ENCODE data around the gene GPI.
"Not testable (repeated sequence)": the region's sequence is repeated elsewhere in the genome, so short reads cannot be mapped to it uniquely, and the experiment has no call there.

Gene GPI

GRCh38 chr19:34368338-34368737 lies 3.3 kb downstream of the GPI start:
- no peak for DNase-seq

DNA sequence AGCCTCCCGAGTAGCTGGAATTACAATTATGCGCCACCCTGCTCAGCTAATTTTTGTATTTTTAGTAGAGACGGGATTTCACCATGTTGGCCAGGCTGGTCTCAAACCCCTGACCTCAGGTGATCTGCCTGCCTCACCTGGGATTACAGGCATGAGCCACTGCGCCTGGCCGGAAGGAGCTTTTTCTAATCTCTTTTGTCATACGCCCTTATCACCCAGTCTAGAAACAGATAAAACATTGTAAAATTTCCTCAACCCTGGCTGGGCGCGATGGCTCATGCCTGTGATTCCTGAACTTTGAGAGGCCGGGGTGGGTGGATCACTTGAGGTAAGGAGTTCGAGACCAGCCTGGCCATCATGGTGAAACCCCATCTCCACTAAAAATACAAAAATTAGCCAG lies 4.2 kb downstream of the GPI start:
- DNase-seq = not testable (repeated sequence)

DNA sequence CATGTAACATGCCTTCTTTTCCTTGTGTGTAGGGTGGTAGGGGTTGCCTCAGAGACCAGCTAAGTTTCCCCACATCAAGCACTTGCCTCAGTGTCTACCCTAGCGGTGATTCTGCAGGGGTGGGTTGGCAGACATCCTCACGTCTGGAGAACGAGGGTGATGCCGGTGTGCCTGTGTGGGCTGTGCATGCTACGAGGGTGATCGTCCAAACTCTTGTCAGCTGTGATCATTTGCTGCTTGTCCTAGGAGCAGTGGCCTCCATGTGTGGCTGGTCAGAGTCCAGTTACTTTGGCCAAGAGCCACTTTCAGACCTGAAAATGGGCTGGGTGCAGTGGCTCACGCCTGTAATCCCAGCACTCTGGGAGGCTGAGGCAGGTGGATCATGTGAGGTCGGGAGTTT lies 5.1 kb downstream of the GPI start:
- no peak for DNase-seq

DNA sequence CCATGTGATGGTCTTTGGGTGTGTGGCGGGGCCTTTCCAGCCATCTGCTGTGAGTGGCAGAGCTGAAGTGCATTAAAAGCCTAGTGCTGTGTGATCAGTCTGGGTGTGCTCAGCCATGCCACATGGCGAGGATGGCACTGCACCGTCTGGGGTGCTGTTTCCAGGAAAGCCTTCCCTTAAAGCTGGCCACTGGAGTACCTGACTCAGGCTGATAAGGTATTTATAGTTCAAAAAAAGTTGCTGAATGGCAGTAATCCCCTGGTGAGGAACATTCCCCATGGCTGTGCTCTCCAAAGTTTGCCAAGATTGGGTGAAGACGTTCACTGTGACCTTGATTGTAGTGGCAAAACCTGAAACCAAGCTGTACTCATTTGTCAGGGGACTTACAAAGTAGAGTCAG lies 6.0 kb downstream of the GPI start:
- DNase-seq = no peak

DNA sequence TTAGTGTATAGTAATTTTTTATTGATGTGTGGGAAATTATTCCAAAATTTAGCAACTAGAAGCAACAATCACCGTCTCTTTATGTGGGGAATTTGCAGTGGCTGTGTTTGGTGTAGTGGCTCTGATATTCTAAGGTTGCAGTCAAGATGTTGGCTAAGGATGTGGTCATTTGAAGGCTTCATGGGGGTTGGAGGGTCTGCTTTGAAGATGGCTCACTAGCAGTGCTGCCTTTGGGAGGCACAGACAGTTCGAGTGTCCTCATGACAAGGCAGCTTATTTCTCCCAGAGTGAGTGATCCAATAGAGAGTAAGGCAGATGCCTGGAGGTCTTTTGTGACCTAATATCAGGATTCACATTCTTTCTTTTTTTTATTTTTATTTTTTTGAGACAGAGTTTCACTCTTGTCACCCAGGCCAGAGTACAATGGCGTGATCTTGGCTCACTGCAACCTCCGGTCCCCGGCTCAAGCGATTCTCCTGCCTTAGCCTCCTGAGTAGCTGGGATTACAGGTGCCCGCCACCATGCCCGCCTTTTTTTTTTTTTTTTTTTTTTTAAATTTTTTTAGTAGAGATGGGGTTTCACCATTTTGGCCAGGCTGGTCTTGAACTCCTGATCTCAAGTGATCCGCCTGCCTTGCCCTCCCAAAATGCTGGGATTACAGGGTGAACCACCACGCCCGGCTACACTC lies 8.7 kb downstream of the GPI start:
- DNase-seq = no peak

GRCh38 chr19:34375598-34375997 lies 10.6 kb downstream of the GPI start:
- DNase-seq = no peak

- DNase-seq = no peak
Observed at GRCh38 chr19:34380639-34381241, 15.7 kb downstream of the GPI start.

GRCh38 chr19:34381399-34382251 lies 16.6 kb downstream of the GPI start:
- DNase-seq = no peak

DNA sequence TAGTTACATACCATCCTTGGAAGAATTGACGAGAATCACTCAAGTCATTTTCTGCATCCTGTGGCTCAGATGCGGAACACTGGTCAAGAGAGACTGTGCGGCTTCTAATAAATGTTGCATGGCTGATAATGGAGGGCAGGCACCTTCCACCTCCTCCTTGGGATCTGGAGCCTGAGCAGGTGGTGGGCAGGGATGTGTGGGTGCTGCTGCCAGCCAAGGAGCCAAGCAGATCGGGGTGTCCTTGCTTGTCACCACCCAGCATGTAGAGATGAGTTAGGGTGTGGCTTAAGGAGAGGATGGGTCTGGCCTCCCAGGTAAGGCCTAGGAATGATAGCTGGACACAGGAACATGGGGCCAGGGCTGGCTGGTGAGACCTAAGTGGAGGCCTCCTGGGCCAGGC lies 17.5 kb downstream of the GPI start:
- DNase-seq = no peak

DNA sequence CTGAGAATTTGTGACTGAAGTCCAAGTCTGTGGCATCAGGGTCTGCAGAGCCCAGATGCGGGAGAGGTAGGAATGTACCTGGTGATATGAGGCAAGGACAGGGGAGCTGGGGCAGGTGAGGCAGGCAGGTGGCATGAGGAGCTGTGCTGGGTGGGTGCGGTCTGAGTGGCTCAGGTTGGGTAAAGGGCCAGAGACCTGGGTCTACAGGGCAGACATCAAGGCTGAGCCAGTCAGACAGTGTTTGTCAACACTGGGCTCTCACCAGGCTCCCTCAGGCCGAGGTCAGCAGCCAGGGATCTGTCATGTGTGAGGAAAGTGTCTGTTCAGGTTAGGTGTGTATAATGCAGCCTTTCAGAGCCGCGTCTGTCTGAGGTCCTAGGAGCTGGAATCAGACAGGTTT lies 18.6 kb downstream of the GPI start:
- DNase-seq = no peak

DNA sequence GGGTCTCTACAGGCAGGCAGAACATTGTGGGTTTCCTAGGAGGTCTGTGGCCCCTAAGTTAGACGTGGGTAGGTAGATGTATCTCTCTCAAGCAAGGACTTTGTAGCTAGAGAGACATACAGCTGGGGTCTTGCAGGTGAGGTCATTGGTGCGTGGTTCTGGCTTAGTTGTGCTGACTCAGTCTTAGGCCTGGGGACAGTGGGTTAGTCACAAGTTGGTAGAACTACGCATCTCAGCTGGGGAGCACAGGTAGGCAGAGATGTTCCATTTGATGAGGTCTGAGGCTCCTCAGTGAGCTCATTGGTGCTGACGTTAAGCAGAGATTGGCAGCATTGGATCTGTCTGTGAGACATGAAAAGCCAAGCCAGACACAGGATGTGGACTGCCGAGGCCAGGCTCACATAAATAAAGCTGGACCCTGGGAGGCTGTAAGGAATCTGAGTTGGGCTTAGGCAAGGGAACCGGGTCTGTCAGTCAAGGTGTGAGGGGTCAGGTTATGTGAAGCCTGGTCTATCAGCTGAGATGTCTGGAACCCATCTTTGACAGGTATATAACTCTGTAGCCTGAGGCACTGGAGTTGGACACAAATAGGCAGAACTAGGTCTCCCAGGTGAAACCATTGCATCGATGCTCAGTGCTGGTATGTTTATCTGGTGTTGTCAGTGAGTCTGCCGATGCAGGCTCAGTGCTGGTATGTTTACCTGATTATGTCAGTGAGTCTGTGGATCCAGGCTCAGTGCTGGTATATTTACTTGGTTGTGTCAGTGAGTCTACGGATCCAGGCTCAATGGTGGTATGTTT lies 21.8 kb downstream of the GPI start:
- DNase-seq = no peak

DNA sequence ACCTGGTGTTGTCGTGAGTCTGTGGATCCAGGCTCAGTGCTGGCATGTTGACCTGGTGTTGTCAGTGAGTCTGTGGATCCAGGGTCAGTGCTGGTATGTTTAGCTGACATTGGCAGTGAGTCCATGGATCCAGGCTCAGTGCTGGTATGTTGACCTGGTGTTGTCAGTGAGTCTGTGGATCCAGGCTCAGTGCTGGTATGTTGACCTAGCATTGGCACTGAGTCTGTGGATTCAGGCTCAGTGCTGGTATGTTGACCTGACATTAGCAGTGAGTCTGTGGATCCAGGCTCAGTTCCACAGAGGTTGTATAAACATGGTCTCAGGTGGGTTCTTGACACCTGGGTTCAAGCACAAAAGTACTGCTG lies 22.4 kb downstream of the GPI start:
- no peak for DNase-seq

DNA sequence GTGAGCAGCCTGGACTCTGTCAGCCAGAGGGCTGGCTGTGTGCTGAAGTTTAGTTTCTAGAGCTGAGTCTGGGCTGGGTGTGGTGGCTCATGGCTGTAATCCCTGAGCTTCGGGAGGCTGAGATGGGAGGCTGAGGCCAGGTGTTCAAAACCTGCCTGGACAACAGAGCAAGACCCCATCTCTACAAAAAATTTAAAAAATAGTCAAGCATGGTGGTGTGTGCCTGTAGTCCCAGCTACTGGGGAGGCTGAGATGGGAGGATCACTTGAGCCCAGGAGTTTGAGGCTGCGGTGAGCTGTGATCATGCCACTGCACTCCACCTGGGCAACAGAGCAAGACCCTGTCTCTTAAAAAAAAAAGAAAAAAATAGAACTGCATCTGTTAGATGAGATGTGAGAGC lies 23.7 kb downstream of the GPI start:
- DNase-seq = not testable (repeated sequence)

- DNase-seq = no peak
Observed at GRCh38 chr19:34391813-34392212, 26.8 kb downstream of the GPI start.

DNA sequence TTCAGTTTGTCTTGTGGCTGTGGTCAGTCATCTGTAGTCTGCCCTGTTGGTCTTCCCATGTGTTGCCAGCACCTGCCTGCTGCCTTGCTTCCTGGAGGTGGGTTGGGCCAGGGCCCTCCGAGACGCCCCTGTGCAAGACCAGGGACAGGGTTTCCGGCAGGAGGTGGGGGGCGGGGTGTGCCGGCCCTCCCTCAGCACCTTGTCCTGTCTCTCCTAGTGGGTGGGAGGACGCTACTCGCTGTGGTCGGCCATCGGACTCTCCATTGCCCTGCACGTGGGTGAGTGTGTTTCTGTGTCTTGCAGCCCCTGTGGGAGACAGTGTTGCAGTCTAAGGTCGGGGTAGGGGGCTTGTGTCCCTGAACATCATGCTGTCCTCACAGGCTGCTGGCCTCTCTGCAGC lies 28.0 kb downstream of the GPI start:
- DNase-seq = no peak

DNA sequence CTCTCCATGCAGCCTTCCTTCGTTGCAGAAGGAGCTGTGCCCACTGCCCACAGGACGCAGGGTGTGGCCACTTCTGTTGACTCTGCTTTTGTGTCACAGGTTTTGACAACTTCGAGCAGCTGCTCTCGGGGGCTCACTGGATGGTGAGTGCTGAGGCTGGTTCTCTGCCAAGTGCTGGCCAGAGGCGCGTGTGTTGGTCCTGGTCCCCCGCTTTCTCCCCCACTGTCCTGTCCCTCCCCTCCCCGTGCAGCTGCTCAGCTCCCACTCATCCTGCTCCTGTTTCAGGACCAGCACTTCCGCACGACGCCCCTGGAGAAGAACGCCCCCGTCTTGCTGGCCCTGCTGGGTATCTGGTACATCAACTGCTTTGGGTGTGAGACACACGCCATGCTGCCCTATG lies 28.6 kb downstream of the GPI start:
- no peak for DNase-seq

DNA sequence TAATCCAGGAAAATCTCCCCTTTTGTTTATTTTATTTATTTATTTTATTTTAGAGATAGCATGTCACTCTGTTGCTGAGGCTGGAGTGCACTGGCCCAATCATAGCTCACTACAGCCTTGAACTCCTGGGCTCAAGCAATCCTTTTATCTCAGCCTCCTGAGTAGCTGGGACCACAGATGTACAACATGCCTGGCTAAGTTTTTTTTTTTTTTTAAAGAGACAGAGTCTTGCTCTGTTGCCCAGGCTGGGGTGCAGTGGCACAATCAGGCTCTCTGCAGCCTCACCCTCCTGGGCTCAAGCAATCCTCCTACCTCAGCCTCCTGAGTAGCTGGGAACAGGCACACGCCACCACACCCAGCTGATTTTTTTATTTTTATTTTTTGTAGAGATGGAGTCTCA lies 32.9 kb downstream of the GPI start:
- no peak for DNase-seq

- DNase-seq = no peak
Observed at GRCh38 chr19:34399886-34400285, 34.9 kb downstream of the GPI start.

DNA sequence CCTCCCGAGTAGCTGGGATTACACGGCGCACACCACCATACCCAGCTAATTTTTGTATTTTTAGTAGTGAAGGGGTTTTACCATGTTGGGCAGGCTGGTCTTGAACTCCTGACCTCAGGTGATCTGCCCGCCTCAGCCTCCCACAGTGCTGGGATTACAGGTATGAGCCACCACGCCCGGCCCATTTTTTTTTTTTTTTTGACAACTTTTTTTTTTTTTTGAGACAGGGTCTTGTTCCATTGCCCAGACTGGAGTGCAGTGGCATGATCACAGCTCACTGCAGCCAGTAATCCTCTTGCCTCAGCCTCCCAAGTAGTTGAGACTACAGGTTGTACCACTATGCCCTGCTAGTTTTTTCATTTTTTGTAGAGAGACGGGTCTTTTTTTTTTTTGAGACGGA lies 35.8 kb downstream of the GPI start:
- not testable (repeated sequence) for DNase-seq

- DNase-seq = no peak
Observed at GRCh38 chr19:34402074-34402600, 37.1 kb downstream of the GPI start.

- no peak for DNase-seq
Observed at GRCh38 chr19:34403784-34404108, 38.8 kb downstream of the GPI start.

DNA sequence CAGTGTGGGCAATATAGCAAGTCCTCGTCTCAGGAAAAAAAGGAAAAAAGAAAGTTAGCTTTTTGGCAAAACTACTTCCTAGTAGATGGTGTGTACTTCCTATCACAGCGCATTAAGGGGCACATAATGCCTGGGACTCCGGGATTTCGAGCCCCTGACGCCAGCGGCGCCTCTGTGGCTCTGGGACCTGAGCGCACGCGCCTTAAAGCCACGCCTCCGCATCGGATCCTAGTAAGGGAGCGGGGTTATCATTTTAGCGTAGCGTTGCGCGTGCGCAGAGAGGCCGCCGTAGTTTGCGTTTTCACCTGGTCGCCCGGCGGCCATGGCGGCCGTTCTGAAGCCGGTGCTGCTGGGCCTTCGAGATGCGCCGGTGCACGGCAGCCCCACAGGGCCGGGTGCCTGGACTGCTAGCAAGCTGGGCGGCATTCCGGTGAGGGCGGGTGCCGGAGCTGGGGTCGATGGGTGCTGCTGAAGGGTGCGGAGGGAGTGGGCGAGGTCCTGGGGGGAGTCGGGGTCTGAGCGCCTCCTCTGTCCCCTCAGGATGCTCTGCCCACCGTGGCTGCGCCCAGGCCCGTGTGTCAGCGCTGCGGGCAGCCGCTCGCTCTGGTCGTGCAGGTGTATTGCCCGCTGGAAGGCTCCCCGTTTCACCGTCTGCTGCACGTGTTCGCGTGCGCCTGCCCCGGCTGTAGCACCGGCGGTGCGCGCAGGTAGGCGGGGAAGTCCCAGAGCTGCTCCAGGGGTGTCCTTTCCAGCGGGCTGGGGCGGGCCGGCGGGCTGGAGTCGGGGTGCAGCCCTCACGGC lies 39.3 kb downstream of the GPI start, which contains the start of gene PDCD2L:
Gene PDCD2L (plus strand): TSS at position 291 of the 801 bp plus-strand sequence. CDS start 32 bp downstream, at position 323.
- DNase-seq = peak; percentile 91 to 92

Measured in CD4-positive, alpha-beta T cell treated with Interleukin-1 beta for 1 hour (primary cell).